HG03354 (cell line): ENCODE results near the gene PRPF40A.
A peak's percentile ranks its signal among the peaks of the same experiment; 100 is the strongest.

Source experiments
- ATAC-seq: cut with Tn5 transposase; IDR thresholded peaks from one replicate; pipeline ENCODE4 v1.9.1; 2021; ENCODE audit warnings: mild to moderate bottlenecking; ENCODE audit not compliant: unreplicated experiment, poor library complexity, severe bottlenecking

Gene PRPF40A

GRCh38 chr2:152661076-152661475 lies 56.2 kb downstream of the PRPF40A start:
- no peak for ATAC-seq

- no peak for ATAC-seq
Observed at GRCh38 chr2:152658221-152658620, 59.0 kb downstream of the PRPF40A start.

- ATAC-seq, result peak; percentile 71
Observed at GRCh38 chr2:152657043-152657442, 60.2 kb downstream of the PRPF40A start.

- no peak for ATAC-seq
Observed at GRCh38 chr2:152655880-152656279, 61.4 kb downstream of the PRPF40A start.

- no peak for ATAC-seq
Observed at GRCh38 chr2:152651834-152652233, 65.4 kb downstream of the PRPF40A start.

- ATAC-seq, result no peak
Observed at GRCh38 chr2:152650768-152651371, 66.4 kb downstream of the PRPF40A start.

- no peak for ATAC-seq
Observed at GRCh38 chr2:152649997-152650396, 67.3 kb downstream of the PRPF40A start.

GRCh38 chr2:152648336-152648735 lies 68.9 kb downstream of the PRPF40A start:
- ATAC-seq, result no peak

GRCh38 chr2:152647552-152647951 lies 69.7 kb downstream of the PRPF40A start:
- no peak for ATAC-seq

GRCh38 chr2:152646775-152647174 lies 70.5 kb downstream of the PRPF40A start:
- ATAC-seq, result no peak

GRCh38 chr2:152646264-152646663 lies 71.0 kb downstream of the PRPF40A start:
- no peak for ATAC-seq

GRCh38 chr2:152644189-152644873 lies 72.9 kb downstream of the PRPF40A start:
- no peak for ATAC-seq

- ATAC-seq, result no peak
Observed at GRCh38 chr2:152638590-152638989, 78.7 kb downstream of the PRPF40A start.

- no peak for ATAC-seq
Observed at GRCh38 chr2:152638056-152638455, 79.2 kb downstream of the PRPF40A start.

GRCh38 chr2:152637251-152637650 lies 80.0 kb downstream of the PRPF40A start:
- ATAC-seq, result no peak

- ATAC-seq, result peak; percentile 76
Observed at GRCh38 chr2:152635635-152636298, 81.5 kb downstream of the PRPF40A start.

- no peak for ATAC-seq
Observed at GRCh38 chr2:152632736-152633135, 84.5 kb downstream of the PRPF40A start.

- no peak for ATAC-seq
Observed at GRCh38 chr2:152630466-152630865, 86.8 kb downstream of the PRPF40A start.

- no peak for ATAC-seq
Observed at GRCh38 chr2:152629202-152629601, 88.1 kb downstream of the PRPF40A start.

- no peak for ATAC-seq
Observed at GRCh38 chr2:152627351-152627957, 89.8 kb downstream of the PRPF40A start.

GRCh38 chr2:152626911-152627339 lies 90.3 kb downstream of the PRPF40A start:
- ATAC-seq, result no peak
